D721Med (cell line): Measurements from ENCODE around the gene ARAF.
"Not testable (repeated sequence)": the region's sequence is repeated elsewhere in the genome, so short reads cannot be mapped to it uniquely, and the experiment has no call there.

ENCODE experiments used
- DNase-seq: peaks from one replicate; pipeline ENCODE4 v3.0.0; 2011; ENCODE audit warnings: low spot score; ENCODE audit not compliant: insufficient read length
- FAIRE-seq: peaks from 2 replicates; lab custom pipeline; 2011; peaks lifted over from hg19 to GRCh38; lab: Jason Lieb, UNC
- CTCF ChIP-seq: IDR thresholded peaks from 2 replicates; pipeline ENCODE4 v1.5.1; 2012; ENCODE audit warnings: mild to moderate bottlenecking, control low read depth; ENCODE audit not compliant: insufficient read depth; ENCODE audit errors: missing control alignments

The ARAF gene

GRCh38 chrX:47596256-47596655 lies 35.3 kb downstream of the ARAF start:
- no peak for FAIRE-seq
- TF ChIP-seq CTCF = no peak
- DNase-seq = no peak

- TF ChIP-seq CTCF = no peak
- no peak for FAIRE-seq
- DNase-seq = no peak
Measured at GRCh38 chrX:47597222-47597621, 36.2 kb downstream of the ARAF start.

- not testable (repeated sequence) for DNase-seq, FAIRE-seq
Measured at GRCh38 chrX:47603125-47603524, 42.1 kb downstream of the ARAF start.

GRCh38 chrX:47605024-47605423 lies 44.0 kb downstream of the ARAF start:
- DNase-seq (no peak), FAIRE-seq (no peak)
- no peak for TF ChIP-seq CTCF

- no peak for TF ChIP-seq CTCF
- FAIRE-seq (no peak), DNase-seq (no peak)
Measured at GRCh38 chrX:47607091-47607490, 46.1 kb downstream of the ARAF start.

- no peak for FAIRE-seq
- TF ChIP-seq CTCF = no peak
- DNase-seq = no peak
Measured at GRCh38 chrX:47608130-47608810, 47.3 kb downstream of the ARAF start.

GRCh38 chrX:47610511-47610910 lies 49.5 kb downstream of the ARAF start:
- FAIRE-seq (no peak), DNase-seq (no peak)
- no peak for TF ChIP-seq CTCF
